PC-9 (cell line): Measurements from ENCODE around the gene IQGAP1. TPM values are rescaled to one million over a fixed set of nuclear protein-coding genes. Genes with fewer than 3 reads are reported as not detected.

ENCODE experiments used
- BruUV-seq: library from RNA; stranded (reverse); fragments of 400-500 nt; replicated peaks from 2 replicates; lab custom pipeline; 2021; lab: Mats Ljungman, UMichigan
- CTCF ChIA-PET: fragments of 300-600 bp; sonication (Branson Sonifier 250); formaldehyde crosslinking; loops from one replicate; lab custom pipeline; 2022; ENCODE audit warnings: antibody characterized with exemption; lab: Charles Lee
- POLR2A ChIA-PET: fragments of 300-600 bp; sonication (Branson Sonifier 250); formaldehyde crosslinking; loops from one replicate; lab custom pipeline; 2022; ENCODE audit warnings: antibody characterized with exemption; ENCODE audit not compliant: unreplicated experiment; lab: Charles Lee
- DNase-seq, 2 experiments: peaks; one replicate each; pipeline versions ENCODE4 v3.0.0 to v3.0.0-alpha.2; 2015 to 2022; ENCODE audit warnings: mixed read lengths in 1 of 2
- H2AFZ ChIP-seq: fragments of 200-600 bp; sonication (generic); 2 replicates; pipeline ENCODE4 v1.8.1; 2017; ENCODE audit warnings: antibody characterized with exemption
- H3F3A ChIP-seq: fragments of 200-600 bp; sonication (generic); 2 replicates; pipeline ENCODE4 v1.8.1; 2017; ENCODE audit warnings: antibody characterized with exemption, mild to moderate bottlenecking, low read depth; ENCODE audit not compliant: insufficient read depth
- H3K27ac ChIP-seq: fragments of 200-600 bp; sonication (generic); 2 replicates; pipeline ENCODE4 v1.6.1; 2016; ENCODE audit warnings: mixed run types
- H3K27me3 ChIP-seq: fragments of 200-600 bp; sonication (generic); 2 replicates; pipeline ENCODE4 v1.6.1; 2016; ENCODE audit warnings: low read depth, mixed run types; ENCODE audit not compliant: insufficient read depth
- H3K36me3 ChIP-seq: fragments of 200-600 bp; sonication (generic); 2 replicates; pipeline ENCODE4 v1.6.1; 2016; ENCODE audit warnings: low read depth, mixed run types
- H3K4me1 ChIP-seq: fragments of 200-600 bp; sonication (generic); replicated peaks from 2 replicates; pipeline ENCODE4 v1.6.1; 2016; ENCODE audit warnings: mixed run types; ENCODE audit not compliant: insufficient read depth
- H3K4me2 ChIP-seq: fragments of 200-600 bp; sonication (generic); 2 replicates; pipeline ENCODE4 v1.6.1; 2017; ENCODE audit warnings: mixed run types
- H3K4me3 ChIP-seq: fragments of 200-600 bp; sonication (generic); 2 replicates; pipeline ENCODE4 v1.6.1; 2016; ENCODE audit warnings: mixed run types
- H3K79me2 ChIP-seq: fragments of 200-600 bp; sonication (generic); 2 replicates; pipeline ENCODE4 v1.6.1; 2017; ENCODE audit warnings: low read depth, mixed run types
- H3K9me2 ChIP-seq: fragments of 200-600 bp; sonication (generic); 2 replicates; pipeline ENCODE4 v1.8.1; 2017; ENCODE audit warnings: mild to moderate bottlenecking; ENCODE audit not compliant: insufficient read depth
- H3K9me3 ChIP-seq: fragments of 200-600 bp; sonication (generic); 2 replicates; pipeline ENCODE4 v1.8.1; 2016; ENCODE audit warnings: low read depth; ENCODE audit not compliant: insufficient read depth
- H4K20me1 ChIP-seq: fragments of 200-600 bp; sonication (generic); 2 replicates; pipeline ENCODE4 v1.8.1; 2017; ENCODE audit not compliant: insufficient read depth
- EZH2 ChIP-seq: fragments of 200-600 bp; sonication (generic); IDR thresholded peaks from 2 replicates; pipeline ENCODE4 v1.8.0; 2017; ENCODE audit warnings: antibody characterized with exemption, low read depth
- intact Hi-C: fragments of 100-400 bp; cut with micrococcal nuclease; formaldehyde crosslinking; loops from one replicate; pipeline ENCODE4 v1.10.0; 2022; ENCODE audit not compliant: unreplicated experiment
- total RNA-seq: library from RNA; stranded (reverse); gene quantifications from 2 replicates; pipeline ENCODE4 v1.2.3, GENCODE V29; 2021
- TF ChIP-seq, protein P1 (sequence below): fragments of 200-600 bp; sonication (generic); conservative IDR thresholded peaks from 2 replicates; pipeline ENCODE4 v1.6.1; 2017; ENCODE audit warnings: mixed run types, antibody characterized with exemption, mild to moderate bottlenecking, moderate library complexity

IQGAP1 gene
- total RNA-seq, 1 experiment from 2014 or later, result 164 TPM

DNA sequence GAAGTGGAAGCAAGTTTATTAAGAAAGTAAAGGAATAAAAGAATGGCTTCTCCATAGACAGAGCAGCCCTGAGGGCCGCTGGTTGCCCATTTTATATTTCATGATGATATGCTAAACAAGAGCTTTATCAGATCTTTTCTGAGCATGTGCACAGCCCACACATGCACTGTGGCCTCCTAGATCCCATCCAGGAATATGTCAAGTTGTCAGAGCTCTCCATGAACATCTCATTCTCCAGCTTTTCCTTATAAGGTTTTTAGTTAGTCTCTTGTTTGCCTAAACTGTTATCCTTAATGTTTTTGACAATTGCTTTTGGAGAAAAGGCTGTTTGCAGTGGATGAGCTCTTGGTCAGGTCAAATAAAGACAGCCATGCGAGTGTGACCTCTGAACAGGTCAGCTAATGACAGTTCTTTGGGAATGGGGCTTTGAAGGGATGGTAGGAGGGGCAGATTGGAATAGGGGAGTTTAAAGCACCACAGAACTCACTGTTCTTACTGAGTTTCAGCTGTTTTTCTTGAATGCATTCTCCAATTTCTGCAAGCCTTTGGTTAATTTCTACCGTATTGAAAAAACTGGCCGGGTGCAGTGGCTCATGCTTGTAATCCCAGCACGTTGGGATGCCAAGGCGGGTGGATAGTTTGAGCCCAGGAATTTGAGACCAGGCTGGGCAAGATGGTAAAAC, 72.2 kb downstream of the IQGAP1 start:
- Histone ChIP-seq H3K27ac (no peak overlapping the region), H3K4me2 (no peak overlapping the region), H3F3A (peaks cover 13% of the 10 kb centered on the region; the same call in 1 of the 2 replicates), H3K4me3 (no peak overlapping the region), H3K9me3 (no peaks in the 10 kb centered on the region), H3K27me3 (no peaks in the 10 kb centered on the region), H4K20me1 (no peaks in the 10 kb centered on the region), H3K36me3 (peaks cover 47% of the 10 kb centered on the region), H2AFZ (no peak overlapping the region), H3K79me2 (no peaks in the 10 kb centered on the region), H3K4me1 (no peaks in the 10 kb centered on the region), H3K9me2 (no peaks in the 10 kb centered on the region)
- intact Hi-C loops, result no loop called here
- no peak for TF ChIP-seq EZH2
- TF ChIP-seq, protein P1, sequence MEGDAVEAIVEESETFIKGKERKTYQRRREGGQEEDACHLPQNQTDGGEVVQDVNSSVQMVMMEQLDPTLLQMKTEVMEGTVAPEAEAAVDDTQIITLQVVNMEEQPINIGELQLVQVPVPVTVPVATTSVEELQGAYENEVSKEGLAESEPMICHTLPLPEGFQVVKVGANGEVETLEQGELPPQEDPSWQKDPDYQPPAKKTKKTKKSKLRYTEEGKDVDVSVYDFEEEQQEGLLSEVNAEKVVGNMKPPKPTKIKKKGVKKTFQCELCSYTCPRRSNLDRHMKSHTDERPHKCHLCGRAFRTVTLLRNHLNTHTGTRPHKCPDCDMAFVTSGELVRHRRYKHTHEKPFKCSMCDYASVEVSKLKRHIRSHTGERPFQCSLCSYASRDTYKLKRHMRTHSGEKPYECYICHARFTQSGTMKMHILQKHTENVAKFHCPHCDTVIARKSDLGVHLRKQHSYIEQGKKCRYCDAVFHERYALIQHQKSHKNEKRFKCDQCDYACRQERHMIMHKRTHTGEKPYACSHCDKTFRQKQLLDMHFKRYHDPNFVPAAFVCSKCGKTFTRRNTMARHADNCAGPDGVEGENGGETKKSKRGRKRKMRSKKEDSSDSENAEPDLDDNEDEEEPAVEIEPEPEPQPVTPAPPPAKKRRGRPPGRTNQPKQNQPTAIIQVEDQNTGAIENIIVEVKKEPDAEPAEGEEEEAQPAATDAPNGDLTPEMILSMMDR, result no peak
- BruUV-seq, result no TSS peak
- no peak for DNase-seq
- CTCF ChIA-PET, result interaction anchor here (0.6 kb wide), 1 partner anchor 158 kb away, joined by 3 read pairs; no protein-coding TSS in a partner anchor
- POLR2A ChIA-PET, result no interaction called here

GRCh38 chr15:90463381-90463780, 75.3 kb downstream of the IQGAP1 start:
- Histone ChIP-seq H3K27me3 (no peaks in the 10 kb centered on the region), H3K4me1 (no peaks in the 10 kb centered on the region), H3K9me3 (no peaks in the 10 kb centered on the region), H3K36me3 (peaks cover 44% of the 10 kb centered on the region), H3F3A (peaks cover 3% of the 10 kb centered on the region; the same call in 1 of the 2 replicates), H3K9me2 (no peaks in the 10 kb centered on the region), H4K20me1 (no peaks in the 10 kb centered on the region; the same call in 1 of the 2 replicates), H3K4me3 (no peak overlapping the region), H3K79me2 (no peaks in the 10 kb centered on the region), H3K4me2 (no peak overlapping the region), H3K27ac (no peak overlapping the region), H2AFZ (no peak overlapping the region)
- intact Hi-C loops, result no loop called here
- ChIA-PET POLR2A (no interaction called here), CTCF (no interaction called here)
- DNase-seq, result no peak
- BruUV-seq, result no TSS peak
- TF ChIP-seq, protein P1, result no peak
- TF ChIP-seq EZH2, result no peak

- no peak for DNase-seq
- H3K4me3 ChIP-seq, result no peak overlapping the region
- BruUV-seq, result no TSS peak
- H3K79me2 ChIP-seq, result no peaks in the 10 kb centered on the region
- no peak overlapping the region for H3K4me2 ChIP-seq
- TF ChIP-seq EZH2, result no peak
- TF ChIP-seq, protein P1, result no peak
- H3K36me3 ChIP-seq, result peaks cover 28% of the 10 kb centered on the region
- intact Hi-C loops, result no loop called here
- ChIA-PET CTCF (no interaction called here), POLR2A (no interaction called here)
- H3K4me1 ChIP-seq, result no peaks in the 10 kb centered on the region
- no peak overlapping the region for H2AFZ ChIP-seq
- no peaks in the 10 kb centered on the region; the same call in 1 of the 2 replicates for H4K20me1 ChIP-seq
- H3K27me3 ChIP-seq, result no peaks in the 10 kb centered on the region
- no peaks in the 10 kb centered on the region for H3F3A ChIP-seq
- no peak overlapping the region for H3K27ac ChIP-seq
- H3K9me3 ChIP-seq, result no peaks in the 10 kb centered on the region
- no peaks in the 10 kb centered on the region for H3K9me2 ChIP-seq
Observed at GRCh38 chr15:90465140-90465929, 77.3 kb downstream of the IQGAP1 start.
